ENCODE data around the gene SS18L1.

Gene SS18L1

DNA sequence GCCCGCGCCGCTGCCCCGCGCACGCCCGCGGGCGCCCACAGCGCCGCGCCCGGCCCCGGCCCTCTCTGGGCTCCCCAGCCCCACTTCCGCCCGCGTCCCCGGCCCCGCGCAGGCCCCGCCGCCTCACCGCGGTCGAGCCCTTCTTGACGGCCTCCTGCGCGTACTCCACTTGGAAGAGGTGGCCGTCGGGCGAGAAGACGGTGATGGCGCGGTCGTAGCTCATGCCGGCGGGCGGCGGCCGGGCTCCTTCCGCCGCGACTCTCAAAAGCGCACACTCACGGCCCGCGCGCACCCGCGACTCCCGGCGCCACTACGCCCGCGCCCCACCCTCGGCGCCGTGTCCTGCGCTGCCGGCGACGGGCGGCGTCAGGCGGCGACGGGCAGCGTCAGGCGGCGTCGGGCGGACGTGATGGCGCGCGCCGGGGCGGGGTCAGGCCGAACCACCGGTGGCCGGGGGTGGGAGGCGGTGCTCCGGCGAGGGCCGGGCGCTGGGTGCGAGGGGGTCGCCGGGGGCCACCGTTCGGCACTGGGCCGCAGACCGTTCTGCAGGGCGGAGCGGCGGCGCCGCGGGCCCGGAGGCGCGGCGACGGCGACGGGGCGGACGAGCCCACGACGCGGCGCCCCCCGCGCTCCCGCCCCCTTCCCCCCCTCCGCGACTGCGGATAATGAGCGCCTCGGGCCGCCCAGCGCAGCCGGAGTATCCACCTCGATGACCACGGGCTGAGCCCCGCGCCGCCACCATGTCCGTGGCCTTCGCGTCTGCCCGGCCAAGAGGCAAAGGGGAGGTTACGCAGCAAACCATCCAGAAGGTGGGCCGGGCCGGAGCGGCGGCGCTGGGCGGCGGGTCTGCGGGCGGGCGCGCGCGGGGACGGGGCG, at the start of gene SS18L1, which contains the start of gene PSMA7:
Gene SS18L1, plus strand, starts transcription at position 689 of the 876 bp plus-strand sequence. Its CDS starts 52 bp downstream, at position 741.
Gene PSMA7, minus strand, starts transcription at position 314 of the 876 bp plus-strand sequence. Its CDS starts 91 bp downstream, at position 223.
- peak; percentile 76 for DNase-seq (ENCODE audit: low read depth)
- H3K4me3 ChIP-seq (ENCODE audit: control insufficient read depth, low read depth, low read length), result peak within 1 kb of the TSS; percentile 70
- TF ChIP-seq, protein P1, sequence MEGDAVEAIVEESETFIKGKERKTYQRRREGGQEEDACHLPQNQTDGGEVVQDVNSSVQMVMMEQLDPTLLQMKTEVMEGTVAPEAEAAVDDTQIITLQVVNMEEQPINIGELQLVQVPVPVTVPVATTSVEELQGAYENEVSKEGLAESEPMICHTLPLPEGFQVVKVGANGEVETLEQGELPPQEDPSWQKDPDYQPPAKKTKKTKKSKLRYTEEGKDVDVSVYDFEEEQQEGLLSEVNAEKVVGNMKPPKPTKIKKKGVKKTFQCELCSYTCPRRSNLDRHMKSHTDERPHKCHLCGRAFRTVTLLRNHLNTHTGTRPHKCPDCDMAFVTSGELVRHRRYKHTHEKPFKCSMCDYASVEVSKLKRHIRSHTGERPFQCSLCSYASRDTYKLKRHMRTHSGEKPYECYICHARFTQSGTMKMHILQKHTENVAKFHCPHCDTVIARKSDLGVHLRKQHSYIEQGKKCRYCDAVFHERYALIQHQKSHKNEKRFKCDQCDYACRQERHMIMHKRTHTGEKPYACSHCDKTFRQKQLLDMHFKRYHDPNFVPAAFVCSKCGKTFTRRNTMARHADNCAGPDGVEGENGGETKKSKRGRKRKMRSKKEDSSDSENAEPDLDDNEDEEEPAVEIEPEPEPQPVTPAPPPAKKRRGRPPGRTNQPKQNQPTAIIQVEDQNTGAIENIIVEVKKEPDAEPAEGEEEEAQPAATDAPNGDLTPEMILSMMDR (conservative IDR thresholded peaks at IDR 0.05; ENCODE audit: control insufficient read depth, insufficient read depth, low read depth, low read length), result no peak

DNA sequence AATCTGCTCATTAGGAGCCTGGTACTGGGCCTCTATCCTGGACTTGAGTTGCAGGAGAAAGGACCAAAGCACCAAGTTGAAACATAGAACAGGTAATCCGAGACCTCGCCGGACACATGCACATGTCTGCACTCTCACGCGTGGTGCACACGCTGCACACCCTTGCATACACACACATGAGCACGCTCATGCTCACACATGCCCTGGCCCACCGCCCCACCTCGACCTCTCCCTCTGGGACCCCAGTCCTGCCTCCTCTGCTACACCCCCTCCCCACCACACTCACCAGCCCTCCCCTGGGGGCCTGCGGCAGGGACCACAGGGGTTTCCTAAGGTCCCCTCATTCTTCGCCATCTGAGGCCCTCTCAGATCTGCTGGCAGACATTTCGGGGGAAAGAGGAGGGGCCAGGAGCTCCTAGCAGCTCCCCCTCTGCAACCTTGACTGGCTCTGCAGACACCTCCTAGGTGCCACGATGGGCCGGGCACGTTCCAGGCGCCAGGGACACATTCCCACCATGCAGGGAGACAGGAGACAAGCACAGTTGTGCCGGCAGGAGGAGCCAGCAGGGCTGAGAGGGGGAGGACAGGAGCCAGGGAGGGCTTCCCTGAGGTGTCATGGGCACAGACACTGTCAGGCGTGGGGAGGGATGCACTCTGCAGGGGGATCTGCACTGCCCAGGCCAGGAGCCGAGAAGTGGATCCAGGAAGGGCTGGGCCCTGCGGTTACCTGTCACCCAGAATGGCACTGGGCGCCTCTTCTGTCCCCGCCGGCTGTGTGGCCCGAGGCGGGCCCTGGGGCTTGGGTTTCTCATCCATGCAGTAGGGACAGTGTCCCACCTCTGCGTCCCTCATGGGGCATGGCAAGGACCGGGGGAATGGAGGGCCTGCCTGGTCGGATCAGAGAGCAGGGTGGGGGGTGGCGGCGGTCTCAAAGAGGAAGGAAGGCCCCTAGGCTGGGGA, 46.9 kb upstream of the SS18L1 start:
- DNase-seq (ENCODE audit: low read depth), result no peak
- TF ChIP-seq, protein P1 (conservative IDR thresholded peaks at IDR 0.05; ENCODE audit: control insufficient read depth, insufficient read depth, low read depth, low read length), result no peak
- no peak overlapping the region for H3K4me3 ChIP-seq (ENCODE audit: control insufficient read depth, low read depth, low read length)

DNA sequence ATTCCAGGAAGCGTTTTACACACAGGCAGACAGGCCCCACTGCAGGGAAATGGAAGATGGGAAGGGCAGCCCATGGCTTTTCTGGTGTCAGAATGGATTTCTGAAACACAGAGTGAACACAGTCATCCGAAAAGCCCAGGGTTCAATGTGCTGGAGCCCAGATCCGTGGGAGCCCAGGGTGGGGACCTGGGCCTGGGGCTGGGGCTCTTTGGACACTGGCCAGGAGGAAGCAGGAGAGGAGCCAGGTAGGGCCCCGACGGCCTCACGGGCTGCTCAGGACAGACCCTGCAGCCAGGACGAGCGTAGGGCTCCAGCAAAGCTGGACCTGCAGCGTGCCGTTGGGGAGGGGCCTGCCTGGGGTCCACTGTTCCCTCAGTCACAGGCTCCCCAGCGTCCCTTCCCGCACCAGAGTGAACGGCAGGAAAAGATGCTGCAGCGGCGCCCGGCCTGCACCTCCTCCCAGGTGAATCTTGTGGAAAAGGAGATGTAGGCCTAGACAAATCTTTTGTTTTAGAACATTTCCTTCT, 45.6 kb upstream of the SS18L1 start:
- DNase-seq (ENCODE audit: low read depth), result no peak

GRCh38 chr20:62101078-62101477, 42.5 kb upstream of the SS18L1 start:
- TF ChIP-seq, protein P1 (conservative IDR thresholded peaks at IDR 0.05; ENCODE audit: control insufficient read depth, insufficient read depth, low read depth, low read length), result no peak
- DNase-seq (ENCODE audit: low read depth), result no peak
- H3K4me3 ChIP-seq (ENCODE audit: control insufficient read depth, low read depth, low read length), result no peak overlapping the region

More for the DNA sequence above, 45.6 kb upstream of the SS18L1 start:
- TF ChIP-seq, protein P1 (conservative IDR thresholded peaks at IDR 0.05; ENCODE audit: control insufficient read depth, insufficient read depth, low read depth, low read length), result no peak
- H3K4me3 ChIP-seq (ENCODE audit: control insufficient read depth, low read depth, low read length), result no peak overlapping the region

- TF ChIP-seq, protein P1 (conservative IDR thresholded peaks at IDR 0.05; ENCODE audit: control insufficient read depth, insufficient read depth, low read depth, low read length), result no peak
- no peak for DNase-seq (ENCODE audit: low read depth)
- H3K4me3 ChIP-seq (ENCODE audit: control insufficient read depth, low read depth, low read length), result no peak overlapping the region
Observed at GRCh38 chr20:62103508-62104233, 39.9 kb upstream of the SS18L1 start.

Measured in fibroblast of mammary gland (primary cell).